ENCODE results near the gene TUBA3C.

The TUBA3C gene

GRCh38 chr13:19159761-19160420 lies 21.7 kb downstream of the TUBA3C start:
- no peak for DNase-seq

DNA sequence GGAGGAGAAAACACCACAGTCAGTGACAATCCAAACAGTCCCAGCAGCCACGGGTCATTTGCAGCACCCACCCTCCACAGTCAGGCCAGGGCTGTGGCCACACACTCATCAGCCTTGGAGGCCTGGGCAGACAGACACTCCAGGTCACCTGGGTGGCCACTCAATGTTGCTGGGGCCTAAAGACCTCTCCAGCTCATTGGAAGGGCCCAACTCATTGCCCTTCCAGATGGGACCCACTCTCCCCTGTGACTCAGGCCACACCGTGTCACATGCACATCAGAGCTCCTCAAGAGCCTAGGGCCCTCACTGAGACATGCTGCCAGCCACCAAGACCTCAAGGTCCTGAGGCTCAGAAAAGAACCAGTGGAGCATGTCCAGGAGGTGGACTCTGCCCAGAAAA lies 22.4 kb downstream of the TUBA3C start:
- DNase-seq, result no peak

GRCh38 chr13:19158526-19159174 lies 23.0 kb downstream of the TUBA3C start:
- DNase-seq, result no peak

GRCh38 chr13:19158006-19158405 lies 23.6 kb downstream of the TUBA3C start:
- DNase-seq, result no peak

GRCh38 chr13:19157461-19157860 lies 24.2 kb downstream of the TUBA3C start:
- DNase-seq, result no peak

DNA sequence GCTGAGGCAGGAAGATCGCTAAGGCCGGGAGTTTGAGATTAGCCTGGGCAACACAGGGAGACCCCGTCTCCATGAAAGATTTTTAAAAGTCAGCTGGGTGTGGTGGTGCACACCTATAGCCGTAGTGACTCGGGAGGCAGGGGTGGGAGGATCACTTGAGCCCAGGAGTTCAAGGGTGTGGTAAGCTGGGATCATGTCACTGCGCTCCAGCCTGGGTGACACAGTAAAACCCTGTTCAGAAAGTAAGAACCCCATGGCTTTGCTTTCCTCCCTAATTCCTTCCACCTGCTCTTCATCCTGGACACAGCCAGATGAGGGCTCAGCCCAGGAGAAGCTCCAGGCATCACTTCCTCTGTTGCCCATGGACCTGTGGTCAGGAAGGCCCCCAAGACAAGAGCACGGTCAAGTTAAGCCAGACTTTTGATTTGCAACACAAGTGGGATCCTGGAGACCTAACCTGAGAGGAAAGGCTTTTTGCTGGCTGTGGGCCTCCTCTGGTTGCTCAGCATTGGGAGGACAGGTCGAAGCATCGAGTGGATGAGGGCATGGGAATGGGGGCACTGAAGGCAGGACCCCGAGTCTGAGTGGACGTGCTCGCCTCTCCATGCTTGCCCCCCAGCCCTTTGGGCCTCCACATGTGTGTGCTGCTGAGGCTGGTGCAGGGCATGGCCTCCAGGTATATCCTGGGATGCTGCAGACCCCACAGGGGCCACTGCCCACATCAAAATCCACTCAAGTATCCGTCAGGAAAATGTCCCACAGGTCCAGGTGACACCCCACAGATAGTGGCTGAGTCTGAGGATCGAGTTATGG lies 25.4 kb downstream of the TUBA3C start:
- no peak for DNase-seq

DNA sequence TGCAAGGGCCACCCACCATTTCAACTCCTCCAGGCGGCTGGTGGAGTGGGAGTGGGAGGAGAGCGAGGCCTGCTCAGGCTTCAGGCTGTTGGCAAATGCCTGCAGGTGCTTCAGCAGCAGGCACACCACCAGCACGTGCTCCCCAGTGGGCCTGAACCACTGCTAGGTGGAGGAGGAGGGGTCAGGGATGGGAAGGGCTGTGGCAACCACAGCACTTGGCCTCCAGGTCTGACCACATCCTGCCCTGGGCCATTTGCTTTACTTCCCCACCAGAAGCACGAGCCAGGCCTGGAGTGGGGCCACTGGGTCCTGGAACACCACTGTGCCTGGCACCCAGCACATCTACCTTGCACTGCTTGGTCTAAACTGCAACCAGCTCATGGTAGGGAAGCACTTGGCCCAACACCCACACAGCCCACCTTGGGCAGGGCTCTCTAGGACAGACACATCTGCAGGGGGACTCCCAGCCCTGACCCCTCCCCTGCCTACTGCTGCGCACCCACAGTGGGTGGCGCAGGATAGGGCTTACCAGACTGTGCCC lies 26.2 kb downstream of the TUBA3C start:
- DNase-seq, result no peak

GRCh38 chr13:19154843-19155242 lies 26.8 kb downstream of the TUBA3C start:
- no peak for DNase-seq

- DNase-seq, result no peak
Measured at GRCh38 chr13:19153782-19154450, 27.7 kb downstream of the TUBA3C start.

DNA sequence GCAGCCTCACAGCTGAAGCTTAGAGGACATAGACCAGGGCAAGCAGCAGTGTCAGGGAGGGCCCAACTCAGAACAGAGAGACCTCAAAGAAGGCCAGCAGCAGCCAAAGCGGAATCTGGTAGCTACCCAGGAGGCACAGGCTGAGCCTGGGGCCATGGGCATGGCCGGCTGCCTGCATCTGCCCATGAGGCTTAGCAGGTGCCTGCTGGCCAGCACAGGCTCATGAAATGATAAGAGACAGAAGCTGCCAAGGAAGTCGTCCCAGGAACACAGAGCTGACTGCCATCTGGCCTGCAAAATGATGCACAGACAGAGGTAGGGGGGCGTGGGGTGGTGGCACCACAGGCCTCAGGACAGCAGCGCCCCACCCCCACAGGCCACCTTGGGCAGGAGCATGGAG lies 29.2 kb downstream of the TUBA3C start:
- DNase-seq, result no peak

- no peak for DNase-seq
Measured at GRCh38 chr13:19151581-19152263, 29.9 kb downstream of the TUBA3C start.

DNA sequence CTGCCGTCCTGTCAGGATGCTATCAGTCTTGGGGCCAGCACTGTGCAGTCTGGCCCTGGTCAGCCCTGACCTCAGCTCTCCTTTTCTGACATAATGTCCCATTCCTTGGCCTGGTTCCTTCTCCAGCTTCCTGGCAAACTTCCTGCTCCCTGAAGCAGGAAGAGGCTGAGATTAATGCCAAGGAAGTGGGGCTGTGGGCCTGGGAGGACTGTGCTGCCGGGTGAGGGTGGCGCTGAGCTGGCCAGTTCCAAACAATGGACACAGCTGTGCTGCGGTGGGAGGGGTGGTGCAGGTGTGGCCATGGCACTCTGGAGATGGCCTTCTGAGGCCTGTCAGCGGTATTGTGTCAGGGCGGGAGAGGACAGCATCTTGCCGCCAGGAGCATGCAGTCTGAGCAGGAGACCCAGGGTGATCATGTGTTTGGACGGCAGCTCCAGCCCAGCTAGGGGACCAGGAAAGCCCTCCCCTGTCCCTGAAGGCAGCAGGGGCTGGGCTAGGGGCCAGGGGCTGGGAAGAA lies 30.9 kb downstream of the TUBA3C start:
- DNase-seq, result no peak

DNA sequence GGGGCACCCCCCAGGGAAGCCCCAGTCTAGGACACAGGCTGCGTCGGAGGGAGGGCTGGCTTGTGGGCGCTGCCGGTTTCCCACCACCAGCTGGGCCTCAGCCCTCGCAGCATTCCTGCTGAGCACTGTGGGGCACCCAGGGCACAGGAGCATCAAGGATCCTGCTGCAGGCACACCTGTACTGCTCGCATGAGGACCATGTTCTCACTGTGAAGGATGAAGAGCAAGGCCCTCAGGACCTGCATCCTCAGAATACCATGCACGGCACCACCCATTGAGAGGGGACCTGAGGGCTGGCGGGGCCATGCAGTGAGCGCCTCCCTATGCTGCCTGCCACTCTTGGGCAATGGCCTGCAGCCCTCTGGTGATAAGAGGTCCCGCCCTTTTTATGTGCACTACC lies 31.4 kb downstream of the TUBA3C start:
- DNase-seq, result no peak

DNA sequence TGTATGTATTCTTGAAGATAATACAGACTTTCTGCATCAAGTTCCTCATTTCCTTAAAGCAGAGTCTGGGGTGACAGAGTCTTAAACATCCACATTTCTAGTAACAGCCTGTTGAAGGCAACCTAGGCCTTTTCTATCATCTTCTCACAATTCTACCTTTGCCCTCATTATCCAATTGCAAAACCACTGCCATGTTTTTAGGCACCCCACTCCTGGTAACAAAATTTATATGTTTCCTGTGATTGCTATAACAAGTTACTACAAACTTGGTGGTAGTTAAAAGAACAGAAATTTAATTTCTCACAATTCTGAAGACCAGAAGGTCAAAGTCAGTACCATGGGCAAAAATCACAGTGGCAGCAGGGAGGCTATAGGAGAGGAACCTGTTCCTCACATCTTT lies 33.1 kb downstream of the TUBA3C start:
- no peak for DNase-seq
